Breast epithelium (tissue), 3 donors: ENCODE results near the gene PGD. TPM values are rescaled to one million over a fixed set of nuclear protein-coding genes. Genes with fewer than 3 reads are reported as not detected.

Experiments used
- total RNA-seq, 3 donors: library from RNA; depleted of rRNA; stranded (reverse); fragments of >200 nt; gene quantifications; one replicate each; pipeline ENCODE4 v1.1.0, GENCODE V29; 2016

Gene PGD
- total RNA-seq, 3 donors from 2014 or later = 85.6 to 211 (median 101) TPM

Other genes with a start within 250 kb of the PGD start
- 10 to 100 TPM; 42.6 to 45.7 (median 43.5) TPM for gene KIF1B, start 188.5 kb upstream of the PGD start, total RNA-seq
- gene CENPS, start 31.4 kb downstream of the PGD start, total RNA-seq = 1 to 10 TPM; 5.9 to 8.8 (median 5.9) TPM
- under 1 TPM in 2 of 3 donors, not detected in 1; 0.29 to 0.64 TPM for gene CORT, start 51.0 kb downstream of the PGD start, total RNA-seq
- gene DFFA, start 73.5 kb downstream of the PGD start, total RNA-seq = 10 to 100 TPM; 19.7 to 22.8 (median 21.3) TPM
- gene PEX14, start 75.9 kb downstream of the PGD start, total RNA-seq = 10 to 100 TPM; 12.5 to 16.1 (median 14.8) TPM